ENCODE measurements around the gene HMGN2.

HMGN2 gene

DNA sequence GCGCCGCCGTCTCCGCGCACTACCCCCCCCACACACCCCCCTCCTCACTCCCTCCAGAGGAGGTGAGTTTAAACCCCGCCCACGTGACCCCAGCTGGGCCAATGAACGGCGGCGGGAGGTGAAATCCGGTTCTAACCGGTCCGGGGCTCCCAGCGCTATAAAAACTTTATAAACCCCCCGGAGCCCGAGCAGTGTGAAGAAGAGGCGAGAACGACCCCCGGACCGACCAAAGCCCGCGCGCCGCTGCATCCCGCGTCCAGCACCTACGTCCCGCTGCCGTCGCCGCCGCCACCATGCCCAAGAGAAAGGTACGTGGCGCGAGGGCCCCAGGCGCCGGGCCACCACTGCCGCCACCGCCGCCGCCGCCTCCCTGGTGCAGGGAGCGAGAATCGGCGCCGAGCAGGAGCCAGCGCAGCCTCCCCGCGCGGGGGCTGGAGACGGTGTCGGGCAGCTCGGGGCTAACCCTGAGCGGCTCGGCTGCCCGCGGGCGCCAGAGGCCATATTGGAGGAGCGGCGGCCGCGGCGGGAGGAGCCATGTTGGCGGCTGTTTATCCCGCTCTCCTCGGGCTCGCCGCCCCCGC lies at the start of gene HMGN2:
Gene HMGN2 (plus strand): TSS at position 121 of the 581 bp plus-strand sequence. CDS start 173 bp downstream, at position 294.
- Mint-ChIP-seq H3K27ac (peak within 1 kb of the TSS; percentile 95), H3K36me3 (peaks cover 11% of the 10 kb centered on the region), H3K27me3 (no peaks in the 10 kb centered on the region), H3K4me1 (peaks cover 17% of the 10 kb centered on the region), H3K9me3 (no peaks in the 10 kb centered on the region), H3K4me3 (peak within 1 kb of the TSS; percentile 92)
- ATAC-seq (ENCODE audit: low read depth) (peak; percentile 68), DNase-seq (ENCODE audit: low spot score in 2 of 2) (peak; percentile 79 to 82)

DNA sequence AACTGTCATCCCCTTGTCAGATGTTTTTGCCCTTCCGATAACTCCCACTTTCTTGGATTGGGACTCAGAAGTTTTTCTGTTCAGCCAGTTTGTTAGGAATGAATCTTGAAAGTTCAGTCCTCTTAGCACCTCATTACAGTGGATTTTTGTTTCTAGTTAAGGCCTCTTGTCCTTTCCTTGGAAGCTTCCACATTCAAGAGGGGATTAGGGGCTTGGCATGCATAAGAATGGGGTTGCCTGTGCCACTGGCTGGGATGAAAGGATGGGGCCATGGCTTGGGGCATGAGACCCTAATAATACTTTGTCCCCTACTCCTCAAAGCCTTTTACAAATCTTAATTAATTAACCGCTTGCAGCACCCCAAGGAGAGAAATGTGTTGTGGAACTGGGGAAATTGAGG lies 42.5 kb upstream of the HMGN2 start:
- Mint-ChIP-seq H3K4me3 (no peak overlapping the region), H3K9me3 (no peaks in the 10 kb centered on the region), H3K4me1 (peaks cover 12% of the 10 kb centered on the region), H3K27ac (no peak overlapping the region), H3K36me3 (peaks cover 6% of the 10 kb centered on the region), H3K27me3 (peaks cover 3% of the 10 kb centered on the region)
- DNase-seq (ENCODE audit: low spot score in 2 of 2): no peak
- ATAC-seq (ENCODE audit: low read depth): no peak

DNA sequence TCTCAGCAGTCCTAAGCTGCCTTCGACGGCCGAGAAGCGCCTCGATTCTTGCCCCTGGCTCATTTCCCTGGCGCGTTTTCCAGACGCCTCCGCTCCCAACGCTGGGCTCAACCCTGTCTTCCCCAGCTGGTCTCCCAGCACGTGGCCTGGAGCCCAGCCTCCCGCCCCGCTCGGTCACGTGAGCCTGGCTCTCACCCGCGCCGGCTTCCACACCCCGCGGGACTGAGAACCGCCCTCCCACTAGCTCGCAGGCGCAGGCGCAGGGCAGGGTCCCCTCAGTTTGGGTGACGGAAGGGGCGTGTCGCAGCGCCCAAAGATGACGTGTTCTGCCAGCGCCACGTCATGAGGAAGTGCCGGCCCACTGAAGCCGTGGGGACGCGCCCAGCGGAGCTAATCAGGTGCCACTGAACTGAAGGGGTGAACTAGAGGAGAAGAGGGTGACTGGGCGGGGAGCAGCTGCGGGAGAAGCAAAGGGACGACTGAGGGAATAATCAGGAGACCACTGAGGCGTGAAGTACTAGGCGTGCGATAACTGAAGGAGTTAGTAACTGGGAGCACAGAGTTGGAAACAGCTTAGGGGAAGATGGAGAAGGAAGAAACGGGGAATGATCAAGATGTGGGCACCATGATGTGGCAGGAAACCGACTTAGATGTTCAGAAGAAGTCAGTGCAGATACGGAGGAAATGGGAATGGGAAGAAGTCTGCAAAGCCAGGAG lies 40.1 kb upstream of the HMGN2 start, which contains the start of gene DHDDS:
Gene DHDDS (plus strand): TSS at position 343 of the 717 bp plus-strand sequence. CDS start 625 bp downstream, outside the sequence.
- Mint-ChIP-seq H3K4me3 (peak within 1 kb of the TSS; percentile 92), H3K36me3 (peaks cover 6% of the 10 kb centered on the region)

DNA sequence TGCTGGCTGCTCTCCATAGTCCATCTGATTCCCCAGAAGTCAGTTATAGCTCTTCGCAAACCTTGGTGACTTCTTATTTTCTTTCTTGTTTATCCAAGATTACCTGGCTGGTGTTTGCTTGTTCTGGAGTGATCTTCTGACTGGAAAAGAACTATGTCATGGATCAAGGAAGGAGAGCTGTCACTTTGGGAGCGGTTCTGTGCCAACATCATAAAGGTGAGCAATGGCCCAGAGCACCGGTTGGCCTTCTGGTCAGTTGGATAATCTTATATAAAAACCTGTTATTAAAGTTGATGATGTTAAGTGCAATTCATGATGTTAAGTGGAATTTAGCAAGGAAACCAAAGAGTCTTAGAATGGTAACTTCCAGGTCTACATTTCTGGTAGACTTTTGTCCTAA lies 39.4 kb upstream of the HMGN2 start:
- ATAC-seq (ENCODE audit: low read depth) (no peak), DNase-seq (ENCODE audit: low spot score in 2 of 2) (no peak)
- H3K27ac Mint-ChIP-seq: peak overlapping the region; percentile 94
- H3K4me3 Mint-ChIP-seq: peak overlapping the region; percentile 92
- no peaks in the 10 kb centered on the region for H3K9me3 Mint-ChIP-seq
- peaks cover 12% of the 10 kb centered on the region for H3K4me1 Mint-ChIP-seq
- peaks cover 6% of the 10 kb centered on the region for H3K36me3 Mint-ChIP-seq
- no peaks in the 10 kb centered on the region for H3K27me3 Mint-ChIP-seq

More for the DNA sequence above, 40.1 kb upstream of the HMGN2 start, which contains the start of gene DHDDS:
- peaks cover 12% of the 10 kb centered on the region for H3K4me1 Mint-ChIP-seq
- ATAC-seq (ENCODE audit: low read depth) (peak; percentile 93), DNase-seq (ENCODE audit: low spot score in 2 of 2) (peak; percentile 93 to 97)
- peak within 1 kb of the TSS; percentile 94 for H3K27ac Mint-ChIP-seq
- no peaks in the 10 kb centered on the region for H3K27me3 Mint-ChIP-seq
- H3K9me3 Mint-ChIP-seq: no peaks in the 10 kb centered on the region

DNA sequence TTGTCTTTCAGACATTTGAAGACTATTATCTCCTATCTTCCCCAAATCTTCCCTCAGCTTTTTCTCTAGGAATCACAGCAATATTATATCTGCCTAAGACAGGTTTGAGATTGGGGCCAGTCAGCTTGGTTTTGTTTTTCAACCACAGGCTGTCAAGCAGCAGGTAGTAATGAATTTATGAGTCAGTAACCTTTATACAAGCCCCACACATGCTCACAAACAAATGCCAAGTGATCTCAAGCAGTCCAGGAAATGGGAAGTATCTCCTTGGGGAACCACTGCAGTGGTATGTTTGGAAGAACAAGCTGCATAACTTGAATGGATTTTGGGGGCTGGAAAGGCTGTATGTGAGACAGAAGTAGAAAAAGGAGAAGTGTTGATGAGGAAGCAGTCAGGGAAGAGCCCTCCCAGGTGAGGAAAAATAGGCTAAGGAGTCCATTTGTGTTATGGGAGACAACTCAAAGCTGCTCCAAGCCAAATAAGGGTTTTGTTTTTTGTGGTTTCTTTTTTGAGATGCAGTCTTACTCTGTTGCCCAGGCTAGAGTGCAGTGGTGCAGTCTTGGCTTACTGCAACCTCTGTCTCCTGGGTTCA lies 38.0 kb upstream of the HMGN2 start:
- Mint-ChIP-seq H3K27me3 (no peaks in the 10 kb centered on the region), H3K36me3 (peaks cover 12% of the 10 kb centered on the region), H3K4me1 (peaks cover 12% of the 10 kb centered on the region), H3K27ac (peak overlapping the region; percentile 8), H3K9me3 (no peaks in the 10 kb centered on the region), H3K4me3 (no peak overlapping the region)
- ATAC-seq (ENCODE audit: low read depth) (no peak), DNase-seq (ENCODE audit: low spot score in 2 of 2) (no peak)

DNA sequence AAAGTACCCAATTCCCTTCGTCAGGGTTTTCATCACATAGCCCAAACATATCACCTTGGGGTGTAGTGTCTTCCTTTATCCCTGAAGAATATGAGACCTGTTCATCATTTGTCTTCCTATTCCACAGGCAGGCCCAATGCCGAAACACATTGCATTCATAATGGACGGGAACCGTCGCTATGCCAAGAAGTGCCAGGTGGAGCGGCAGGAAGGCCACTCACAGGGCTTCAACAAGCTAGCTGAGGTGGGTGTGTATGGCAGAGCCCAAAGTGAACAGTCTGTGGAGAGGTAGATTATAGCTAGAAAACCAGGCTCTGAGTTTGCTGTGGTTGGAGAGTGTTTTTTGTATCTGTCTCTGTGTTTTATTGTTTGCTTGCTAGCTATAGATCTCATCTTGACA lies 34.2 kb upstream of the HMGN2 start:
- DNase-seq (ENCODE audit: low spot score in 2 of 2): no peak
- H3K4me3 Mint-ChIP-seq: no peak overlapping the region
- no peaks in the 10 kb centered on the region for H3K9me3 Mint-ChIP-seq
- no peaks in the 10 kb centered on the region for H3K27me3 Mint-ChIP-seq
- no peak for ATAC-seq (ENCODE audit: low read depth)
- peaks cover 18% of the 10 kb centered on the region for H3K36me3 Mint-ChIP-seq
- H3K27ac Mint-ChIP-seq: no peak overlapping the region
- H3K4me1 Mint-ChIP-seq: peaks cover 7% of the 10 kb centered on the region

DNA sequence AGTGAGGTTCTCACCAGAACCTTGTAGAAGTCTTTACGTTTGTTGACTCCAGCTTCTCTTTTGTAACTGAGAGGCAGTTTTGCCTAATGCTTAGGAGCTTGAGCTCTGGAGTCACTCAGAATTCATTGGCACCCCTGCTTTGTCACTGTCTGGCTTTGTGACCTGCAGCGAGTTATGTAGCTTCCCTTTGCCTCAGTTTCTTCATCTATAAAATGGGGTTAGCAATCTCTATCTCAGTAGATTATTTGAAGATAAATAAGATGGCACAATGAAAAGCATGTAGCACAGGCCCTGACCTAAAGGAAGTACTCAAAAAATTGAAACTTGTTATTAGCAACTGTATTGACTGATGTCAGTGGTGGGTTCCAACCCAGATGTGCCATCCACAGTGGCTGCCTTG lies 32.0 kb upstream of the HMGN2 start:
- H3K36me3 Mint-ChIP-seq: peaks cover 28% of the 10 kb centered on the region
- H3K27ac Mint-ChIP-seq: no peak overlapping the region
- no peaks in the 10 kb centered on the region for H3K9me3 Mint-ChIP-seq
- no peaks in the 10 kb centered on the region for H3K27me3 Mint-ChIP-seq
- ATAC-seq (ENCODE audit: low read depth): no peak
- no peak for DNase-seq (ENCODE audit: low spot score in 2 of 2)
- H3K4me1 Mint-ChIP-seq: peaks cover 2% of the 10 kb centered on the region
- no peak overlapping the region for H3K4me3 Mint-ChIP-seq

DNA sequence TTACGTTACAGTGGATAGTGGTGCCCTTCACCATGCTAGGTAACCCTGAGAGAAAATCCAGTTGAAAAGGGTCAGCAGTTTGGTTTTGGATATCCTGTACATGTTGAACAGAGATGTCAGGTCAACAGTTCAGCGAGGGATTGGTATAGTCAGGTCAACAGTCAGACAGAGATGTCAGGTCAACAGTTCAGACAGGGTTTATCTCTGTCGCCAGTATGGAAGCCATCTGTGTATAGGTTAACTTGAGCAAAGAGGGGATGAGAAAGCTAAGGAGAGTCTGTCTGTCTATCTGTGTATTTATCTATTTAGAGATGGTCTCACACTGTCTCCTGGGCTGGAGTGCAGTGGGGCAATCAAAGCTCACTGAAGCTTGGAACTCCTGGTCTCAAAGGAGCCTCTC lies 22.4 kb upstream of the HMGN2 start:
- ATAC-seq (ENCODE audit: low read depth): no peak
- H3K9me3 Mint-ChIP-seq: no peaks in the 10 kb centered on the region
- H3K27me3 Mint-ChIP-seq: no peaks in the 10 kb centered on the region
- peaks cover 22% of the 10 kb centered on the region for H3K4me1 Mint-ChIP-seq
- H3K4me3 Mint-ChIP-seq: no peak overlapping the region
- no peak for DNase-seq (ENCODE audit: low spot score in 2 of 2)
- H3K27ac Mint-ChIP-seq: no peak overlapping the region
- peaks cover 28% of the 10 kb centered on the region for H3K36me3 Mint-ChIP-seq

DNA sequence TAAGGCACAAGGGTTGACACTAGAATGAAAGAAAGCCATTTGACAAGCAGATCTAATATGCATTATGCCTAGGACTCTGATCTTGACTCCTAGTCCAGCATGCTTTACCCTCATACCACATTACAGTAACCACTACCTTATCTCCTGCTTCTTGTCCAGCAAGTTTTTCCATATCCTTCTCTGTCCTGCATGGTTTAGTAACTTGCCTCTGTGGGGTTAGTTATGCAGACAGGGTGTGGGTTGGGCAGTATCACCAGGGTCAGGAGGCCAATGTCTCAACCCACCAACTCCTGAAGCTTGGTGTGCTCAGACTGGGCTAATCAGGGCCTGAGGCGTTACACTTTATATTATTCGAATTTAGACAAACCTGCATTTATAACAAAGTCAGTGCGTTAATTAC lies 21.3 kb upstream of the HMGN2 start:
- ATAC-seq (ENCODE audit: low read depth) (no peak), DNase-seq (ENCODE audit: low spot score in 2 of 2) (no peak)
- peaks cover 19% of the 10 kb centered on the region for H3K4me1 Mint-ChIP-seq
- H3K36me3 Mint-ChIP-seq: peaks cover 27% of the 10 kb centered on the region
- no peak overlapping the region for H3K4me3 Mint-ChIP-seq
- H3K9me3 Mint-ChIP-seq: no peaks in the 10 kb centered on the region
- H3K27ac Mint-ChIP-seq: no peak overlapping the region
- no peaks in the 10 kb centered on the region for H3K27me3 Mint-ChIP-seq

DNA sequence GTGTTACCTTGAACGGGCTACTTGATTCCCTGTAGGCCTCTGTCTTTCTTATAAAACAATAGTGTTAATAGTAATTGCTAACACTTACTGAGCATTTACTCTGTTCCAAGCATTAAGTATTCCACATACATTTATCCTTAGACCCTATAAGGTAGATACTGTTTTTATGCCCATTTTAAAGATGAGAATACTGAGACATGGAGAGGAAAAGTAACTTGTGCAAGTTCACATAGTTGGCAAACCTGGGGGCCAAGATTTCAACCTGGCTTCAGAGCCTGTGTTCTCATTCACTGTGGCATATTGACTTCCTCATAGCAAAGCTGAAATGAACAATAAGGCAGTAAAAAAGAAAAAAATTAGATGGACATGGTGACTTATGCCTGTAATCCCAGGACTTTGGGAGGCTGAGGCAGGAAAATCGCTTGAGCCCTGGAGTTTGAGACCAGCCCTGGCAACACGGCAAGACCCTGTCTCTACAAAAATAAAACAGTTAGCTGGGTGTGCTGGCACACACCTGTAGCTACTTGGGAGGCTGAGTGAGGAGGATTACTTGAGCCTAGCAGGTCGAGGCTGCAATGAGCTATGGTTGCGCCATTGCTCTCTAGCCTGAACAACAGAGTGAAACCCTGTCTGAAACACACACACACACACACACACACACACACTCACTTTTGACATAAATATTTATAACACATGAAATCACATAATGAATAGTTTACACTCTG lies 19.6 kb upstream of the HMGN2 start:
- Mint-ChIP-seq H3K27ac (no peak overlapping the region), H3K27me3 (no peaks in the 10 kb centered on the region), H3K4me3 (no peak overlapping the region), H3K36me3 (peaks cover 21% of the 10 kb centered on the region), H3K4me1 (peaks cover 7% of the 10 kb centered on the region), H3K9me3 (no peaks in the 10 kb centered on the region)
- DNase-seq (ENCODE audit: low spot score in 2 of 2): no peak
- ATAC-seq (ENCODE audit: low read depth): no peak

DNA sequence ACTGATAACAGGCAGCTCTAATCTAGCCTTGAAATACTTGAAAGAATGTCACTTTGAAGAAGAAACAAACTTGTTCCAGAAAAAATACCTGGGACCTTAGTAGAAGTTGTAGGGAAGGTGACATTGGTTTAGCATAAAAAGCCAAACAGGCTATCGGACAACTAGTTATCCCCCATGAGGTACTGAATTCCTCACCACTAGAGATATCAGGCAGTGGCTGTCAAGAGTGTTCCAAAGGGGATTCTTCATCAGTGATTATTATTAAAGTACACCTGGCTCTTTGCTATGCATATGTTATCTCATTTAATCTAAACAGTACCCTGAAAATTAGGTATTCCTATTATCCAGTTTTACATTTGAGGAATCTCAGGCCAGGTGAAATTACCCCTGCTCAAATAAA lies 13.1 kb upstream of the HMGN2 start:
- no peaks in the 10 kb centered on the region for H3K27me3 Mint-ChIP-seq
- no peaks in the 10 kb centered on the region for H3K9me3 Mint-ChIP-seq
- no peak overlapping the region for H3K4me3 Mint-ChIP-seq
- H3K4me1 Mint-ChIP-seq: no peaks in the 10 kb centered on the region
- peaks cover 19% of the 10 kb centered on the region for H3K36me3 Mint-ChIP-seq
- ATAC-seq (ENCODE audit: low read depth) (no peak), DNase-seq (ENCODE audit: low spot score in 2 of 2) (no peak)
- H3K27ac Mint-ChIP-seq: no peak overlapping the region

DNA sequence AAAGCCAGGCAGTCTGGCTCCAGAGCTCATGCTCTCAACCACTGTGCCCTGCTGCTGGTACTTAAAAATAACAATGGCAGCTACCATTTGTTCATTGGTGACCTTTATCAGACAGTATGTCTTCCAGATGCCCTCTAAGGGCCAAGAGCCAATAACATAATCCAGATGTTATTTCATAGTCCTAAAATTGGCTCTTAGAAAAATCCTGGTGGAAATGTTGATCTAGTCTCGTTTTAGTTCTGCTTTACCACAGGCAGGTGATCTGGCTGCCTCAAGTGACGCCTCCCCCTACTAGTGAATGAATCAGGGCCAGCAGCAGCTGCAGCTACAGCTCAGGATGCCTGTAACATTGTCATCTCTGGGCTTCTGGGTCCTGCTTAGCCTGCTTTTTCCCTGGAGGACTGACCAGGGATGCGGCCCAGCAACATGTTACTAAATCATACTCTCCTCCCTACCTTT lies 12.6 kb upstream of the HMGN2 start:
- Mint-ChIP-seq H3K4me3 (no peak overlapping the region), H3K27ac (no peak overlapping the region), H3K36me3 (peaks cover 21% of the 10 kb centered on the region), H3K9me3 (no peaks in the 10 kb centered on the region), H3K4me1 (no peaks in the 10 kb centered on the region), H3K27me3 (no peaks in the 10 kb centered on the region)
- ATAC-seq (ENCODE audit: low read depth): no peak
- DNase-seq (ENCODE audit: low spot score in 2 of 2): no peak

DNA sequence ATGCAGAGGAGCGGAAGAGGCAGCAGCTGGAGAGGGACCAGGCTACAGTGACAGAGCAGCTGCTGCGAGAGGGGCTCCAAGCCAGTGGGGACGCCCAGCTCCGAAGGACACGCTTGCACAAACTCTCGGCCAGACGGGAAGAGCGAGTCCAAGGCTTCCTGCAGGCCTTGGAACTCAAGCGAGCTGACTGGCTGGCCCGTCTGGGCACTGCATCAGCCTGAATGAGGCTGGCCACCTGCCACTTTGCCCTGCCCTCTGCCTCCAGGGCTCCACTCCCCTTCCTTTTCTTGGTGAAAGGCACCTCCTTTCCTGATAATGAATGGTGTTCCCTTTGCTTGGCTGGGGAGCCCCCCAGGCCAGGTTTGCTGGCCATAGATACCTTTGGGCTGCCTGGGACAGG lies 3.3 kb upstream of the HMGN2 start:
- DNase-seq (ENCODE audit: low spot score in 2 of 2) (no peak), ATAC-seq (ENCODE audit: low read depth) (no peak)
- peaks cover 12% of the 10 kb centered on the region for H3K4me1 Mint-ChIP-seq
- no peaks in the 10 kb centered on the region for H3K27me3 Mint-ChIP-seq
- no peak overlapping the region for H3K27ac Mint-ChIP-seq
- no peaks in the 10 kb centered on the region for H3K9me3 Mint-ChIP-seq
- H3K4me3 Mint-ChIP-seq: no peak overlapping the region
- peaks cover 14% of the 10 kb centered on the region for H3K36me3 Mint-ChIP-seq

DNA sequence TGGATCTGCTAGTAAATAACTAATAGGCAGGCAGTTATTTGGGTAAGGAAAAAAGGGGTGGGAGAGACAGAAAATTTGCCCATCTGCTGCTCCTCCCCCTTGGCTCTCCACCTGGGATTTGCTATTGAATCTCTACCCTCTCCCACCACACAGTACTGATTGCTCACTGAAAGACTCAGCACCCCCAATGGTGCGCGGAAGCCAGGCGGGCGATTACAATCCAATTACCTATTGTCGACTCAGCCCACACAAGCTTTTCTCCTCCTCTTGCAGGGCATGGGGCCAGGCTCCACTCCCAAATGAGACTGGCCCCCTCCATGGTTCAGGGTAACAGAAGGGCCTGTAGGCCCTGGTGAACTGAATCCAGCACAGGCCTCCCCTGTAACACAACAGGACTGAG lies 2.7 kb upstream of the HMGN2 start:
- H3K27me3 Mint-ChIP-seq: no peaks in the 10 kb centered on the region
- no peak overlapping the region for H3K4me3 Mint-ChIP-seq
- peaks cover 16% of the 10 kb centered on the region for H3K36me3 Mint-ChIP-seq
- no peak overlapping the region for H3K27ac Mint-ChIP-seq
- H3K4me1 Mint-ChIP-seq: peaks cover 14% of the 10 kb centered on the region
- no peaks in the 10 kb centered on the region for H3K9me3 Mint-ChIP-seq
- DNase-seq (ENCODE audit: low spot score in 2 of 2): no peak
- no peak for ATAC-seq (ENCODE audit: low read depth)
